CD4-positive, CD25-positive, alpha-beta regulatory T cell (primary cell): ENCODE data around the gene ARMC7. TPM values are rescaled to one million over a fixed set of nuclear protein-coding genes. Genes with fewer than 3 reads are reported as not detected.
"Not testable (repeated sequence)": the region's sequence is repeated elsewhere in the genome, so short reads cannot be mapped to it uniquely, and the experiment has no call there.

ENCODE experiments used
- ATAC-seq, 2 donors: fragments of 150-1000 bp; cut with Tn5 transposase; one replicate each; pipeline ENCODE4 v1.10.0; 2021; ENCODE audit warnings: low read depth in 2 of 2, moderate number of reproducible peaks in 2 of 2, moderate library complexity in 1 of 2
- DNase-seq, 3 donors: peaks; one replicate each; pipeline versions ENCODE4 v3.0.0 to v3.0.0-alpha.2; 2012 to 2022; ENCODE audit warnings: mixed read lengths in 1 of 3
- H3K27ac ChIP-seq: one replicate; pipeline ENCODE4 v1.7.0; 2013; ENCODE audit warnings: mild to moderate bottlenecking, low read length; ENCODE audit not compliant: insufficient read depth, poor library complexity, severe bottlenecking
- H3K27me3 ChIP-seq: one replicate; pipeline ENCODE4 v1.7.0; 2013; ENCODE audit warnings: low read length; ENCODE audit not compliant: control insufficient read depth, insufficient read depth
- H3K36me3 ChIP-seq: one replicate; pipeline ENCODE4 v1.7.0; 2013; ENCODE audit warnings: mild to moderate bottlenecking, low read length, moderate library complexity; ENCODE audit not compliant: control insufficient read depth, insufficient read depth
- H3K4me1 ChIP-seq: 2 replicates; pipeline ENCODE4 v1.7.0; 2013; ENCODE audit warnings: mild to moderate bottlenecking, low read length; ENCODE audit not compliant: insufficient read depth, control insufficient read depth, poor library complexity, severe bottlenecking
- H3K4me3 ChIP-seq: one replicate; pipeline ENCODE4 v1.7.0; 2013; ENCODE audit warnings: low read depth, mild to moderate bottlenecking, low read length, moderate library complexity
- H3K9me3 ChIP-seq, 2 experiments: 1 replicate in 1 of 2; 2 replicates in 1 of 2; pipeline ENCODE4 v1.7.0; 2013; ENCODE audit warnings: low read length in 2 of 2, mild to moderate bottlenecking in 1 of 2, moderate library complexity in 1 of 2; ENCODE audit not compliant: control insufficient read depth in 2 of 2
- H3K27ac Mint-ChIP-seq, 3 donors: one replicate each; pipeline ENCODE4 v1.8.0; 2020 to 2022; ENCODE audit warnings: mild to moderate bottlenecking in 3 of 3, mixed read lengths in 3 of 3, moderate library complexity in 2 of 3
- H3K27me3 Mint-ChIP-seq: one replicate; pipeline ENCODE4 v1.8.0; 2022; ENCODE audit warnings: mild to moderate bottlenecking, mixed read lengths
- H3K36me3 Mint-ChIP-seq: one replicate; pipeline ENCODE4 v1.8.0; 2020; ENCODE audit warnings: mixed read lengths
- H3K4me1 Mint-ChIP-seq, 4 donors: one replicate each; pipeline ENCODE4 v1.8.0; 2020 to 2022; ENCODE audit warnings: mixed read lengths in 4 of 4, mild to moderate bottlenecking in 1 of 4
- H3K4me3 Mint-ChIP-seq, 4 donors: one replicate each; pipeline ENCODE4 v1.8.0; 2020 to 2022; ENCODE audit warnings: mild to moderate bottlenecking in 4 of 4, mixed read lengths in 4 of 4, moderate library complexity in 3 of 4
- H3K9me3 Mint-ChIP-seq, 7 donors: one replicate each; pipeline ENCODE4 v1.8.0; 2020 to 2022; ENCODE audit warnings: mixed read lengths in 7 of 7, mild to moderate bottlenecking in 3 of 7, moderate library complexity in 2 of 7
- polyA plus RNA-seq, 4 donors: library from polyadenylated mRNA; unstranded; fragments of 300-500 nt; fragmentation: Illumina TruSeq; gene quantifications; one replicate each; pipeline ENCODE4 v1.2.3, GENCODE V29; 2021
- total RNA-seq: library from RNA; stranded (reverse); gene quantifications from one replicate; pipeline ENCODE4 v1.2.3, GENCODE V29; 2022

Gene ARMC7
- total and polyA plus RNA-seq, 5 donors from 2014 or later: 3.1 to 12.8 (median 4.4) TPM

- not testable (repeated sequence) for DNase-seq, H3K36me3 ChIP-seq, ATAC-seq, H3K9me3 ChIP-seq, H3K4me3 ChIP-seq, H3K27me3 Mint-ChIP-seq, H3K27me3 ChIP-seq, H3K9me3 Mint-ChIP-seq, H3K27ac ChIP-seq
- H3K4me1 ChIP-seq: peaks cover 15% of the 10 kb centered on the region
- peak overlapping the region in 2 of 4 donors; percentile 28 to 68 for H3K4me3 Mint-ChIP-seq
- H3K36me3 Mint-ChIP-seq: peaks cover 12% of the 10 kb centered on the region
- peaks cover 10 to 18% (median 11%) of the 10 kb centered on the region in 4 donors for H3K4me1 Mint-ChIP-seq
- H3K27ac Mint-ChIP-seq: peak overlapping the region in 2 of 3 donors; percentile 11 to 74
Measured at GRCh38 chr17:75133607-75134347, 24.0 kb downstream of the ARMC7 start.

- H3K27me3 Mint-ChIP-seq: no peaks in the 10 kb centered on the region
- H3K36me3 Mint-ChIP-seq: peaks cover 8% of the 10 kb centered on the region
- peak overlapping the region; percentile 75 to 89 (median 77) for H3K27ac Mint-ChIP-seq
- peak overlapping the region in 2 of 4 donors; percentile 8 to 52 for H3K4me3 Mint-ChIP-seq
- no peaks in the 10 kb centered on the region for H3K9me3 ChIP-seq
- no peak overlapping the region for H3K27ac ChIP-seq
- no peaks in the 10 kb centered on the region for H3K9me3 Mint-ChIP-seq
- peaks cover 10% of the 10 kb centered on the region for H3K4me1 ChIP-seq
- no peak overlapping the region for H3K4me3 ChIP-seq
- peaks cover 9 to 20% (median 9%) of the 10 kb centered on the region in 4 donors for H3K4me1 Mint-ChIP-seq
- DNase-seq (no peak), ATAC-seq (no peak)
- peaks cover 8% of the 10 kb centered on the region for H3K36me3 ChIP-seq
- no peaks in the 10 kb centered on the region for H3K27me3 ChIP-seq
Measured at GRCh38 chr17:75135452-75135851, 25.7 kb downstream of the ARMC7 start.

GRCh38 chr17:75135946-75136345 lies 26.2 kb downstream of the ARMC7 start:
- peak overlapping the region in 2 of 4 donors; percentile 8 to 52 for H3K4me3 Mint-ChIP-seq
- DNase-seq: no peak
- no peaks in the 10 kb centered on the region for H3K27me3 Mint-ChIP-seq
- no peaks in the 10 kb centered on the region for H3K9me3 Mint-ChIP-seq
- H3K27ac Mint-ChIP-seq: peak overlapping the region; percentile 75 to 89 (median 77)
- peaks cover 10% of the 10 kb centered on the region for H3K4me1 ChIP-seq
- H3K4me1 Mint-ChIP-seq: peaks cover 6 to 21% (median 9%) of the 10 kb centered on the region in 4 donors
- no peaks in the 10 kb centered on the region for H3K27me3 ChIP-seq
- no peak overlapping the region for H3K27ac ChIP-seq
- peaks cover 8% of the 10 kb centered on the region for H3K36me3 ChIP-seq
- H3K36me3 Mint-ChIP-seq: peaks cover 4% of the 10 kb centered on the region
- H3K9me3 ChIP-seq: no peaks in the 10 kb centered on the region
- ATAC-seq: no peak
- H3K4me3 ChIP-seq: no peak overlapping the region

GRCh38 chr17:75137762-75138161 lies 28.0 kb downstream of the ARMC7 start:
- not testable (repeated sequence) for ATAC-seq, H3K36me3 ChIP-seq, DNase-seq, H3K27me3 ChIP-seq, H3K9me3 Mint-ChIP-seq, H3K4me3 ChIP-seq, H3K36me3 Mint-ChIP-seq, H3K9me3 ChIP-seq, H3K4me3 Mint-ChIP-seq, H3K27me3 Mint-ChIP-seq, H3K27ac ChIP-seq
- Mint-ChIP-seq H3K27ac (peak overlapping the region in 1 of 3 donors; percentile 43), H3K4me1 (peaks cover 10 to 24% (median 11%) of the 10 kb centered on the region in 4 donors)
- peaks cover 12% of the 10 kb centered on the region for H3K4me1 ChIP-seq

- no peaks in the 10 kb centered on the region for H3K27me3 ChIP-seq
- H3K4me1 Mint-ChIP-seq: peaks cover 10 to 22% (median 11%) of the 10 kb centered on the region in 4 donors
- H3K4me3 ChIP-seq: no peak overlapping the region
- no peaks in the 10 kb centered on the region for H3K27me3 Mint-ChIP-seq
- peaks cover 4% of the 10 kb centered on the region for H3K36me3 Mint-ChIP-seq
- H3K27ac ChIP-seq: no peak overlapping the region
- no peaks in the 10 kb centered on the region for H3K9me3 Mint-ChIP-seq
- no peak for DNase-seq
- H3K9me3 ChIP-seq: no peaks in the 10 kb centered on the region
- ATAC-seq: no peak
- no peak overlapping the region for H3K4me3 Mint-ChIP-seq
- H3K4me1 ChIP-seq: peaks cover 12% of the 10 kb centered on the region
- peaks cover 10% of the 10 kb centered on the region for H3K36me3 ChIP-seq
- no peak overlapping the region for H3K27ac Mint-ChIP-seq
Measured at GRCh38 chr17:75138519-75138918, 28.8 kb downstream of the ARMC7 start.

GRCh38 chr17:75142236-75142971 lies 32.6 kb downstream of the ARMC7 start:
- H3K36me3 ChIP-seq: peaks cover 39% of the 10 kb centered on the region
- peaks cover 4 to 20% (median 13%) of the 10 kb centered on the region in 4 donors for H3K4me1 Mint-ChIP-seq
- no peaks in the 10 kb centered on the region for H3K9me3 ChIP-seq
- H3K4me1 ChIP-seq: peaks cover 12% of the 10 kb centered on the region
- ATAC-seq (no peak), DNase-seq (no peak)
- no peaks in the 10 kb centered on the region for H3K9me3 Mint-ChIP-seq
- peaks cover 6% of the 10 kb centered on the region for H3K36me3 Mint-ChIP-seq
- H3K4me3 ChIP-seq: no peak overlapping the region
- H3K27me3 Mint-ChIP-seq: no peaks in the 10 kb centered on the region
- no peak overlapping the region for H3K27ac ChIP-seq
- no peak overlapping the region for H3K4me3 Mint-ChIP-seq
- H3K27me3 ChIP-seq: no peaks in the 10 kb centered on the region
- H3K27ac Mint-ChIP-seq: no peak overlapping the region

- H3K27me3 ChIP-seq: no peaks in the 10 kb centered on the region
- no peaks in the 10 kb centered on the region for H3K9me3 ChIP-seq
- H3K36me3 ChIP-seq: peaks cover 49% of the 10 kb centered on the region
- ATAC-seq: no peak
- Mint-ChIP-seq H3K9me3 (no peaks in the 10 kb centered on the region), H3K36me3 (peaks cover 19% of the 10 kb centered on the region), H3K27me3 (no peaks in the 10 kb centered on the region), H3K27ac (no peak overlapping the region), H3K4me3 (no peak overlapping the region), H3K4me1 (peaks cover 9 to 38% (median 24%) of the 10 kb centered on the region in 4 donors)
- H3K27ac ChIP-seq: no peak overlapping the region
- H3K4me3 ChIP-seq: no peak overlapping the region
- peaks cover 12% of the 10 kb centered on the region for H3K4me1 ChIP-seq
- DNase-seq: no peak
Measured at GRCh38 chr17:75144816-75145512, 35.2 kb downstream of the ARMC7 start.
